Activated CD4-positive, alpha-beta T cell treated with anti-CD3 and anti-CD28 coated beads, Interleukin-2, amount 10 ng/mL, durations not matched to agents 7 days and 5 days (primary cell): ENCODE results near the gene EP400. TPM values are rescaled to one million over a fixed set of nuclear protein-coding genes. Genes with fewer than 3 reads are reported as not detected.

Experiments
- CTCF ChIA-PET: fragments of 350-600 bp; sonication (Branson Sonifier 250); formaldehyde crosslinking; loops from one replicate; lab custom pipeline; 2021; ENCODE audit warnings: antibody characterized with exemption; lab: Charles Lee
- POLR2A ChIA-PET: fragments of 350-600 bp; sonication (Branson Sonifier 250); formaldehyde crosslinking; loops from one replicate; lab custom pipeline; 2021; ENCODE audit warnings: antibody characterized with exemption; lab: Charles Lee
- DNase-seq: peaks from one replicate; pipeline ENCODE4 v3.0.0-alpha.2; 2020
- H3K27ac Mint-ChIP-seq: one replicate; pipeline ENCODE4 v1.8.0; 2021; ENCODE audit warnings: mild to moderate bottlenecking, moderate library complexity, mixed read lengths
- H3K27me3 Mint-ChIP-seq: one replicate; pipeline ENCODE4 v1.8.0; 2021; ENCODE audit warnings: mixed read lengths
- H3K36me3 Mint-ChIP-seq: one replicate; pipeline ENCODE4 v1.8.0; 2021; ENCODE audit warnings: low read depth, mixed read lengths
- H3K4me1 Mint-ChIP-seq: one replicate; pipeline ENCODE4 v1.8.0; 2021; ENCODE audit warnings: mixed read lengths
- H3K4me3 Mint-ChIP-seq: one replicate; pipeline ENCODE4 v1.8.0; 2021; ENCODE audit warnings: mild to moderate bottlenecking, moderate library complexity, mixed read lengths
- H3K9me3 Mint-ChIP-seq: one replicate; pipeline ENCODE4 v1.8.0; 2021; ENCODE audit warnings: mixed read lengths
- total RNA-seq, 2 experiments: library from RNA; stranded (reverse); gene quantifications; one replicate each; pipeline ENCODE4 v1.2.3, GENCODE V29; 2021

The EP400 gene
- total RNA-seq, 2 experiments from 2014 or later = 53.9 to 57.0 TPM

GRCh38 chr12:132026061-132026795, 76.5 kb downstream of the EP400 start:
- POLR2A ChIA-PET = no interaction called here
- Mint-ChIP-seq H3K36me3 (peaks cover 52% of the 10 kb centered on the region), H3K27ac (no peak overlapping the region), H3K4me1 (no peaks in the 10 kb centered on the region), H3K27me3 (no peaks in the 10 kb centered on the region), H3K9me3 (no peaks in the 10 kb centered on the region), H3K4me3 (no peak overlapping the region)
- CTCF ChIA-PET = no interaction called here
- no peak for DNase-seq

- POLR2A ChIA-PET = no interaction called here
- Mint-ChIP-seq H3K4me1 (no peaks in the 10 kb centered on the region), H3K27ac (no peak overlapping the region), H3K9me3 (no peaks in the 10 kb centered on the region), H3K4me3 (no peak overlapping the region), H3K36me3 (peaks cover 49% of the 10 kb centered on the region), H3K27me3 (no peaks in the 10 kb centered on the region)
- CTCF ChIA-PET = no interaction called here
- no peak for DNase-seq
These were observed 77.2 kb downstream of the EP400 start for GRCh38 chr12:132026796-132027500.

GRCh38 chr12:132027636-132028035, 77.9 kb downstream of the EP400 start:
- Mint-ChIP-seq H3K4me1 (no peaks in the 10 kb centered on the region), H3K4me3 (no peak overlapping the region), H3K27me3 (no peaks in the 10 kb centered on the region), H3K36me3 (peaks cover 48% of the 10 kb centered on the region), H3K9me3 (no peaks in the 10 kb centered on the region), H3K27ac (peak overlapping the region; percentile 31)
- CTCF ChIA-PET = no interaction called here
- DNase-seq = no peak
- POLR2A ChIA-PET = no interaction called here

- CTCF ChIA-PET = no interaction called here
- H3K27me3 Mint-ChIP-seq = no peaks in the 10 kb centered on the region
- DNase-seq = no peak
- POLR2A ChIA-PET = no interaction called here
- peaks cover 48% of the 10 kb centered on the region for H3K36me3 Mint-ChIP-seq
- no peaks in the 10 kb centered on the region for H3K9me3 Mint-ChIP-seq
- H3K4me1 Mint-ChIP-seq = no peaks in the 10 kb centered on the region
- no peak overlapping the region for H3K4me3 Mint-ChIP-seq
- no peak overlapping the region for H3K27ac Mint-ChIP-seq
These were observed 78.4 kb downstream of the EP400 start for GRCh38 chr12:132028111-132028510.

- Mint-ChIP-seq H3K36me3 (peaks cover 48% of the 10 kb centered on the region), H3K4me3 (no peak overlapping the region), H3K27me3 (no peaks in the 10 kb centered on the region), H3K4me1 (no peaks in the 10 kb centered on the region), H3K9me3 (no peaks in the 10 kb centered on the region), H3K27ac (no peak overlapping the region)
- ChIA-PET POLR2A (interaction anchor here (0.5 kb wide), 1 partner anchor 224 kb away, joined by 3 read pairs; no protein-coding TSS in a partner anchor), CTCF (interaction anchor here (0.6 kb wide), 1 partner anchor 63 kb away, joined by 5 read pairs; no protein-coding TSS in a partner anchor)
- no peak for DNase-seq
These were observed 80.0 kb downstream of the EP400 start for GRCh38 chr12:132029503-132030300.

GRCh38 chr12:132030367-132031038, 80.8 kb downstream of the EP400 start:
- DNase-seq = no peak
- no peak overlapping the region for H3K4me3 Mint-ChIP-seq
- no peaks in the 10 kb centered on the region for H3K27me3 Mint-ChIP-seq
- no peaks in the 10 kb centered on the region for H3K4me1 Mint-ChIP-seq
- H3K9me3 Mint-ChIP-seq = no peaks in the 10 kb centered on the region
- ChIA-PET CTCF (no interaction called here), POLR2A (no interaction called here)
- no peak overlapping the region for H3K27ac Mint-ChIP-seq
- peaks cover 49% of the 10 kb centered on the region for H3K36me3 Mint-ChIP-seq

GRCh38 chr12:132033627-132034026, 83.9 kb downstream of the EP400 start:
- Mint-ChIP-seq H3K4me3 (no peak overlapping the region), H3K9me3 (no peaks in the 10 kb centered on the region)

GRCh38 chr12:132036063-132036683, 86.4 kb downstream of the EP400 start:
- ChIA-PET CTCF (no interaction called here), POLR2A (no interaction called here)
- Mint-ChIP-seq H3K27me3 (no peaks in the 10 kb centered on the region), H3K4me1 (no peaks in the 10 kb centered on the region), H3K4me3 (no peak overlapping the region), H3K27ac (no peak overlapping the region), H3K36me3 (peaks cover 45% of the 10 kb centered on the region), H3K9me3 (no peaks in the 10 kb centered on the region)
- no peak for DNase-seq

More at GRCh38 chr12:132033627-132034026, 83.9 kb downstream of the EP400 start:
- DNase-seq = no peak
- H3K27ac Mint-ChIP-seq = no peak overlapping the region
- peaks cover 49% of the 10 kb centered on the region for H3K36me3 Mint-ChIP-seq
- ChIA-PET CTCF (interaction anchor here (0.6 kb wide), 1 partner anchor 21 kb away, joined by 5 read pairs; no protein-coding TSS in a partner anchor), POLR2A (no interaction called here)
- H3K27me3 Mint-ChIP-seq = no peaks in the 10 kb centered on the region
- no peaks in the 10 kb centered on the region for H3K4me1 Mint-ChIP-seq

GRCh38 chr12:132040906-132041606, 91.3 kb downstream of the EP400 start:
- Mint-ChIP-seq H3K27ac (no peak overlapping the region), H3K36me3 (peaks cover 38% of the 10 kb centered on the region), H3K4me3 (no peak overlapping the region), H3K4me1 (peaks cover 3% of the 10 kb centered on the region), H3K9me3 (no peaks in the 10 kb centered on the region), H3K27me3 (no peaks in the 10 kb centered on the region)
- ChIA-PET CTCF (no interaction called here), POLR2A (no interaction called here)
- no peak for DNase-seq

GRCh38 chr12:132043216-132043615, 93.5 kb downstream of the EP400 start:
- no peak for DNase-seq
- Mint-ChIP-seq H3K9me3 (no peaks in the 10 kb centered on the region), H3K4me3 (no peak overlapping the region), H3K36me3 (peaks cover 28% of the 10 kb centered on the region), H3K27ac (no peak overlapping the region), H3K4me1 (peaks cover 3% of the 10 kb centered on the region), H3K27me3 (no peaks in the 10 kb centered on the region)
- CTCF ChIA-PET = interaction anchor here (0.6 to 0.9 kb wide), 2 partner anchors 37 to 145 kb away, joined by 3 read pairs; no protein-coding TSS in a partner anchor
- POLR2A ChIA-PET = no interaction called here

- ChIA-PET POLR2A (no interaction called here), CTCF (no interaction called here)
- peaks cover 3% of the 10 kb centered on the region for H3K4me1 Mint-ChIP-seq
- H3K9me3 Mint-ChIP-seq = no peaks in the 10 kb centered on the region
- no peak for DNase-seq
- no peak overlapping the region for H3K27ac Mint-ChIP-seq
- peaks cover 25% of the 10 kb centered on the region for H3K36me3 Mint-ChIP-seq
- H3K27me3 Mint-ChIP-seq = no peaks in the 10 kb centered on the region
- no peak overlapping the region for H3K4me3 Mint-ChIP-seq
These were observed 94.2 kb downstream of the EP400 start for GRCh38 chr12:132043770-132044467.
